ENCODE measurements around the gene CRLF2.

CRLF2 gene

DNA sequence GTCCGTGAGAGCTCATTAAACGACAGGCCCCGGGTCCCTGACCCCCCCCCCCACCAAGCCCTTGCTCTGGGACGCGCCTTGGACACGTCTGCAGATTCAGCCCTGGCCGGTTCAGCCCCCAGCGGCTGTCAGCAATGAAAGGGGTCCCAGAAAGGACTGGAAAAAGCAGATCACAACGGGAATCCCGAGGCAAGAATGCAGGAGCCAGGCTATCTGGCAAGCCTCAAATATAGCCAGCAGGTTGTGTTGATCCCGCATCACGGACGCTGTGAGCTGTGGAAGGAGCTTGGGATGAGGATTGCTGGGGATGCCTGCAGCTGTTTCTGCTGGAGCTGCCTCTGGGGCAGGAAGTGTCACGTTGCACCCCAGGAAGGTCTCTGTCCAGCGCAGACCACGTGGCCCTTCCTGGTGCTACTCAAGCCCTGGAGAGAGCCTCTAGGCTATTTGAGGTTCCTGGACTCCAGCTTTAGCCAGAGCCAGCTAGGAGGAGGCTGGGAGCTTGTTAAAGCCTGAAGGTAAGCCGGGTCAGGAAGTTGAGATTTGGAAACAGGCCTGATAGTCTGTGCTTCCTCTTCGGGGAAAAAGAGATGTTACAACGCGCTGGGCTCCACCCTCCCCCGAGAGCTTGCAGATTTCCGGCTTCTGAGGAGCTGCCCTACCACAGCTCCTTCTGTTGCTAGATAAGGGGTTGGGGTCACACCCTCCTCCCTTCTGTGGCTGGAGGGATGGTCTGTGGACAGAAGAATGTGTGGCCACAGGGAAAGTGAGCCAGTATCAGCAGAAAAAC, 36.8 kb upstream of the CRLF2 start:
- Histone ChIP-seq H3K4me2 (ENCODE audit: low read depth, low read length) (peak overlapping the region; percentile 39), H2AFZ (ENCODE audit: low read length) (peak overlapping the region; percentile 53; the same call in 1 of the 2 replicates), H3K36me3 (replicated peaks; ENCODE audit: insufficient read depth, low read length) (no peaks in the 10 kb centered on the region), H3F3A (ENCODE audit: insufficient read depth, low read length) (no peaks in the 10 kb centered on the region), H4K20me1 (ENCODE audit: insufficient read depth, low read length) (no peaks in the 10 kb centered on the region), H3K9me3 (replicated peaks; ENCODE audit: insufficient read depth, low read length) (no peaks in the 10 kb centered on the region), H3K4me1 (ENCODE audit: low read length) (no peaks in the 10 kb centered on the region), H3K79me2 (ENCODE audit: low read length) (no peaks in the 10 kb centered on the region), H3K4me3 (ENCODE audit: low read length) (no peak overlapping the region), H3K9me2 (replicated peaks; ENCODE audit: insufficient read depth, low read length) (no peaks in the 10 kb centered on the region), H3K27me3 (replicated peaks; ENCODE audit: insufficient read depth, low read length) (no peaks in the 10 kb centered on the region), H3K27ac (ENCODE audit: low read length) (no peak overlapping the region), H3K9ac (ENCODE audit: low read length) (no peak overlapping the region)
- DNase-seq, result no peak
- TF ChIP-seq, protein P1, sequence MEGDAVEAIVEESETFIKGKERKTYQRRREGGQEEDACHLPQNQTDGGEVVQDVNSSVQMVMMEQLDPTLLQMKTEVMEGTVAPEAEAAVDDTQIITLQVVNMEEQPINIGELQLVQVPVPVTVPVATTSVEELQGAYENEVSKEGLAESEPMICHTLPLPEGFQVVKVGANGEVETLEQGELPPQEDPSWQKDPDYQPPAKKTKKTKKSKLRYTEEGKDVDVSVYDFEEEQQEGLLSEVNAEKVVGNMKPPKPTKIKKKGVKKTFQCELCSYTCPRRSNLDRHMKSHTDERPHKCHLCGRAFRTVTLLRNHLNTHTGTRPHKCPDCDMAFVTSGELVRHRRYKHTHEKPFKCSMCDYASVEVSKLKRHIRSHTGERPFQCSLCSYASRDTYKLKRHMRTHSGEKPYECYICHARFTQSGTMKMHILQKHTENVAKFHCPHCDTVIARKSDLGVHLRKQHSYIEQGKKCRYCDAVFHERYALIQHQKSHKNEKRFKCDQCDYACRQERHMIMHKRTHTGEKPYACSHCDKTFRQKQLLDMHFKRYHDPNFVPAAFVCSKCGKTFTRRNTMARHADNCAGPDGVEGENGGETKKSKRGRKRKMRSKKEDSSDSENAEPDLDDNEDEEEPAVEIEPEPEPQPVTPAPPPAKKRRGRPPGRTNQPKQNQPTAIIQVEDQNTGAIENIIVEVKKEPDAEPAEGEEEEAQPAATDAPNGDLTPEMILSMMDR (IDR thresholded peaks at IDR 0.05; ENCODE audit: low read length), result no peak
- no peak for TF ChIP-seq EZH2 (optimal IDR thresholded peaks at IDR 0.05; ENCODE audit: low read depth, low read length)
- no peak for TF ChIP-seq EZH2phosphoT487 (IDR thresholded peaks at IDR 0.05; ENCODE audit: low read length)

DNA sequence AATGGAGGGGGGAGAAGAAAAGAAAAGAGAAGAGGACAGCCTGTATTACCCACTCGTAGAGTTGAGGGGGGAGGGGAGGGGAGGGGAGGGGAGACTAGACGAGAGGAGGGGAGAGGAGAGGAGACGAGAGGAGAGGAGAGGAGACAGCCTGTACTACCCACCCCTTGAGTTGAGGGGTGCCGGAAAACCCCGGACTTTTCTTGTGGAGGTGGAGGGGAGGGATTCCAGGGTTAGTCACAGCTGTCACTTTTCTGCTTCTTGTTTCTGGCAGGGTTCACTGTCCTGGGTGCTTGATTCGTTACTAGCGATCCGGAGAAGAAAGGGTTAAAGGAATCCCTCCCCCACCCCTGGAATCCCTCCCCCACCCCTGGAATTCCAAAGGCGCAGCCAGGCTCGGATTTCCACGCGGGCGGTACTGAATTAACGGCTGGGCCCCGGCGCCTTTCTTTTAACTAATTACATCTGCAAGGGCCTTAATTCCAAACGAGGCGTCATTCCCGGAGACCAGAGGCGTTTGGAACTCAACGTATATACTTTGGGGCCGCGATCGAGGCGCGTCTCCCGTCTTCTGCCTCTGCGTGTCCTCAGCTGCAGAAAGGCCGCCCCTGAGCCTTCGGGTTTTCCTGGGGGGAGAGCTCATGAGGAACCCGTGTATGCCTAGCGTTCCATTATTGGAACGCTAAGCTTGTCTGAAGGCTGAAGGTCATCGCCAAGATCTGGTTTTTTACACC, 36.0 kb upstream of the CRLF2 start:
- Histone ChIP-seq H3K36me3 (replicated peaks; ENCODE audit: insufficient read depth, low read length) (no peaks in the 10 kb centered on the region), H3K4me2 (ENCODE audit: low read depth, low read length) (no peak overlapping the region), H3K9me2 (replicated peaks; ENCODE audit: insufficient read depth, low read length) (no peaks in the 10 kb centered on the region), H3K4me3 (ENCODE audit: low read length) (no peak overlapping the region), H3K79me2 (ENCODE audit: low read length) (no peaks in the 10 kb centered on the region), H3K9ac (ENCODE audit: low read length) (no peak overlapping the region), H3K4me1 (ENCODE audit: low read length) (no peaks in the 10 kb centered on the region), H3F3A (ENCODE audit: insufficient read depth, low read length) (no peaks in the 10 kb centered on the region), H4K20me1 (ENCODE audit: insufficient read depth, low read length) (no peaks in the 10 kb centered on the region), H3K27ac (ENCODE audit: low read length) (no peak overlapping the region), H3K27me3 (replicated peaks; ENCODE audit: insufficient read depth, low read length) (no peaks in the 10 kb centered on the region), H3K9me3 (replicated peaks; ENCODE audit: insufficient read depth, low read length) (no peaks in the 10 kb centered on the region), H2AFZ (ENCODE audit: low read length) (no peak overlapping the region)
- TF ChIP-seq, protein P1 (IDR thresholded peaks at IDR 0.05; ENCODE audit: low read length), result no peak
- TF ChIP-seq EZH2phosphoT487 (IDR thresholded peaks at IDR 0.05; ENCODE audit: low read length) (no peak), EZH2 (optimal IDR thresholded peaks at IDR 0.05; ENCODE audit: low read depth, low read length) (no peak)
- DNase-seq, result no peak

DNA sequence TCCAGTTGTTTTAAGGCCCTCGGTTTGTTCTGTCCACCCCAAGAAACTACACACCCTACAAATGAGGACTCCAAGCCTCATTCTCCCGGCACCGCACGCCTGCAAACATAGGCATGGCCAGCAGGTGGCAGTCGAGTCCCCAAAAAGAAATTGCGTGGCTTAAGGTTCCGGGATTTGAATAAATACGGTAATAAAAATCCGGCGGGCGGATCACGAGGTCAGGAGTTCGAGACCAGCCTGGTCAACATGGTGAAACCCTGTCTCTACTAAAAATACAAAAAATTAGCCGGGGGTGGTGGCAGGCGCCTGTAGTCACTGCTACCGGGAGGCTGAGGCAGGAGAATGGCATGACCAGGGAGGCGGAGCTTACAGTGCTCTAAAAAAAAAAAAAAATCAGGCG, 34.4 kb upstream of the CRLF2 start:
- Histone ChIP-seq H4K20me1 (ENCODE audit: insufficient read depth, low read length) (no peaks in the 10 kb centered on the region), H3K9ac (ENCODE audit: low read length) (no peak overlapping the region), H3K27me3 (replicated peaks; ENCODE audit: insufficient read depth, low read length) (no peaks in the 10 kb centered on the region), H3K4me3 (ENCODE audit: low read length) (no peak overlapping the region), H3K79me2 (ENCODE audit: low read length) (no peaks in the 10 kb centered on the region), H3K9me2 (replicated peaks; ENCODE audit: insufficient read depth, low read length) (no peaks in the 10 kb centered on the region), H3F3A (ENCODE audit: insufficient read depth, low read length) (no peaks in the 10 kb centered on the region), H2AFZ (ENCODE audit: low read length) (no peak overlapping the region), H3K4me1 (ENCODE audit: low read length) (no peaks in the 10 kb centered on the region), H3K9me3 (replicated peaks; ENCODE audit: insufficient read depth, low read length) (no peaks in the 10 kb centered on the region), H3K36me3 (replicated peaks; ENCODE audit: insufficient read depth, low read length) (no peaks in the 10 kb centered on the region), H3K27ac (ENCODE audit: low read length) (no peak overlapping the region), H3K4me2 (ENCODE audit: low read depth, low read length) (no peak overlapping the region)
- DNase-seq, result peak; percentile 62
- TF ChIP-seq, protein P1 (IDR thresholded peaks at IDR 0.05; ENCODE audit: low read length), result peak; percentile 70
- TF ChIP-seq EZH2 (optimal IDR thresholded peaks at IDR 0.05; ENCODE audit: low read depth, low read length), result no peak

All from MM.1S (cell line).